GM23248 (cell line): ENCODE measurements around the gene ACVRL1. TPM values are rescaled to one million over a fixed set of nuclear protein-coding genes. Genes with fewer than 3 reads are reported as not detected.

Experiments
- DNase-seq: peaks from one replicate; pipeline ENCODE4 v3.0.0-alpha.2; 2015
- H2AFZ ChIP-seq: fragments of 200-600 bp; sonication (generic); 2 replicates; pipeline ENCODE4 v1.6.1; 2016; ENCODE audit warnings: antibody characterized with exemption
- H3F3A ChIP-seq: fragments of 200-600 bp; sonication (generic); 2 replicates; pipeline ENCODE4 v1.6.1; 2016; ENCODE audit warnings: mild to moderate bottlenecking, antibody characterized with exemption, mixed run types; ENCODE audit not compliant: insufficient read depth
- H3K27ac ChIP-seq: fragments of 200-600 bp; sonication (generic); 2 replicates; pipeline ENCODE4 v1.5.1; 2016; ENCODE audit warnings: mild to moderate bottlenecking
- H3K27me3 ChIP-seq: fragments of 200-600 bp; sonication (generic); replicated peaks from 2 replicates; pipeline ENCODE4 v1.6.1; 2016; ENCODE audit warnings: mild to moderate bottlenecking; ENCODE audit not compliant: insufficient read depth
- H3K36me3 ChIP-seq: fragments of 200-600 bp; sonication (generic); 2 replicates; pipeline ENCODE4 v1.6.1; 2016; ENCODE audit warnings: low read depth, mild to moderate bottlenecking
- H3K4me1 ChIP-seq: fragments of 200-600 bp; sonication (generic); 2 replicates; pipeline ENCODE4 v1.6.1; 2016; ENCODE audit warnings: mild to moderate bottlenecking; ENCODE audit not compliant: insufficient read depth
- H3K4me2 ChIP-seq: fragments of 200-600 bp; sonication (generic); one replicate; pipeline ENCODE4 v1.6.1; 2016; ENCODE audit warnings: mild to moderate bottlenecking; ENCODE audit not compliant: unreplicated experiment
- H3K4me3 ChIP-seq: fragments of 200-600 bp; sonication (generic); 2 replicates; pipeline ENCODE4 v1.5.1; 2016; ENCODE audit warnings: mild to moderate bottlenecking
- H3K79me2 ChIP-seq: fragments of 200-600 bp; sonication (generic); 2 replicates; pipeline ENCODE4 v1.6.1; 2016; ENCODE audit warnings: mild to moderate bottlenecking; ENCODE audit not compliant: insufficient read depth
- H3K9ac ChIP-seq: fragments of 200-600 bp; sonication (generic); 2 replicates; pipeline ENCODE4 v1.6.1; 2016; ENCODE audit warnings: mild to moderate bottlenecking
- H3K9me2 ChIP-seq: fragments of 200-600 bp; sonication (generic); 2 replicates; pipeline ENCODE4 v1.6.1; 2016; ENCODE audit warnings: mixed run types, mild to moderate bottlenecking, moderate library complexity; ENCODE audit not compliant: insufficient read depth
- H3K9me3 ChIP-seq: fragments of 200-600 bp; sonication (generic); one replicate; pipeline ENCODE4 v1.6.1; 2017; ENCODE audit warnings: low read depth
- H4K20me1 ChIP-seq: fragments of 200-600 bp; sonication (generic); 2 replicates; pipeline ENCODE4 v1.6.0; 2016; ENCODE audit not compliant: insufficient read depth
- EZH2 ChIP-seq: fragments of 200-600 bp; sonication (generic); IDR thresholded peaks from 2 replicates; pipeline ENCODE4 v1.6.1; 2018; ENCODE audit warnings: antibody characterized with exemption, mild to moderate bottlenecking; ENCODE audit not compliant: insufficient read depth, poor library complexity, severe bottlenecking
- EZH2phosphoT487 ChIP-seq: fragments of 200-600 bp; sonication (generic); IDR thresholded peaks from 2 replicates; pipeline ENCODE4 v1.6.1; 2018; ENCODE audit warnings: antibody characterized with exemption, moderate library complexity, mild to moderate bottlenecking, low read depth; ENCODE audit not compliant: insufficient read depth
- WGBS, 2 experiments: methylation state at CpG; one replicate each; pipeline ENCODE4 v1.1.6; 2015 to 2017; ENCODE audit warnings: low lambda C conversion rate in 2 of 2, low coverage in 1 of 2; ENCODE audit errors: missing lambda C conversion rate in 2 of 2; 5-methylcytosine and 5-hydroxymethylcytosine counted together
- in situ Hi-C: fragments of 300-500 bp; cut with MboI; formaldehyde crosslinking; loops from 2 replicates; pipeline ENCODE4 v1.15.0; 2020
- polyA plus RNA-seq: library from polyadenylated mRNA; unstranded; fragments of >200 nt; fragmentation: Nextera tagmentation; extraction: Ambion mirVana; gene quantifications from 2 replicates; pipeline ENCODE4 v1.2.1, GENCODE V29; 2016
- total RNA-seq: library from RNA; depleted of rRNA; stranded (reverse); fragments of >200 nt; shearing (Covaris generic); gene quantifications from 2 replicates; pipeline ENCODE4 v1.2.3, GENCODE V29; 2014

Gene ACVRL1
- total and polyA plus RNA-seq, 2 experiments from 2014 or later: 19.1 to 114 TPM

DNA sequence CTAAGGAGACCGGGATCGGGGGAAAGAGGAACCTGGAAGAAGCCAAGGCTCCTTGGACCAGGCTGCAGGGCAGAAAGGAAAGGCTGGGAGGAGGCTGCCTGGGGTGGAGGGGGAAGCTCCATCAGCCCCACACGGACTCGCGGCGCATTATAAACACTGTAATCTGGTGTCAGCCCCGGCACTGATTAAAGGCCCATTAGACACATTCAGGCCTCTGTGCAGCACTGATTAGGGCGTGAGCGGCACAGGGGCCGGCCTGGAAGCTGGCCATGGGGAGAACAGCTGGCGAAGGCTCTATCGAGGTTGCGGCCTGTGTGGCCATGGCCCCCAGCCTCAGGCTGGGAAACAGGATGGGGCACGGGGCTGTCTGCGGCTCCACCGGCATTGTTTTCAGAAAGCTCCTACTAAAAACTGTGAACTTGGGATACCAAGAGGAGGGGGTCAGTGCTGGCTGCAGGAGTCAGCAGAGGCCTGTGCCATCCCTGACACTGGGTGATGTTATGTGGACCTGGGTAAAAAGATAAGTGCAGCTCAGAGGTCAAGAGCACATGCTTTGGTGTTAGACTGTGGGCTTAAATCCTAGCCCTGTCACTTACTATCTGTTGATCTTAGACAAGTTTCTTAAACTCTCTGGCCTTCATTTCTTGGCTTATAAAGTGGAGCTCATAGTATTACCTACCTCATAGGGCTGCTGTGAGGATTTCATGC, 10.6 kb downstream of the ACVRL1 start:
- in situ Hi-C loops: no loop called here
- Histone ChIP-seq H3K4me1 (peaks cover 9% of the 10 kb centered on the region), H3K27me3 (no peaks in the 10 kb centered on the region), H3K4me2 (no peak overlapping the region), H3K9me2 (no peaks in the 10 kb centered on the region), H3F3A (no peaks in the 10 kb centered on the region), H2AFZ (no peak overlapping the region), H3K36me3 (no peaks in the 10 kb centered on the region; the same call in 1 of the 2 replicates), H3K27ac (no peak overlapping the region), H3K4me3 (no peak overlapping the region), H4K20me1 (no peaks in the 10 kb centered on the region), H3K9ac (no peak overlapping the region), H3K9me3 (no peaks in the 10 kb centered on the region), H3K79me2 (no peaks in the 10 kb centered on the region)
- TF ChIP-seq EZH2phosphoT487: no peak
- no peak for TF ChIP-seq EZH2
- 71 to 78% methylated on average over 16 of the region's 16 CpGs for WGBS, 2 experiments
- no peak for DNase-seq

DNA sequence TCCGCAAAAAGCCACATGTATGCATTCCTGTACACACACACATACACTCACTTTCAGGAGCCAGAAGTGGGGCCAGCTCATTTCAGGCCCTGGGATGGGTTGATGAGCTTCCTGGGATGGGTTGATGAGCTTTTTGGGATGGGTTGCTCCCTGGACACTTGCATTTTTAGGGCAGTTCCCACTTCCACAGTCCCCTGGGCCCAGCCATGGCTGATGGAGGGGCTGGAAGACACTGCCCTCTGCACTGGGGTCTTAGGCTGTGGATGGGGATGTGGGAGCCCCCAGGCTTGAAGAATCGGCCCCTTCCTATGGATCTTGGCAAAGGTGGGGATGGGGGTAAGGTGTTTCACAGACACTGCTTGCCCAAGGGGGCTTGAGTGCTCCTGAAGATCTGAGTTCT, 12.7 kb downstream of the ACVRL1 start:
- DNase-seq: no peak
- Histone ChIP-seq H3K79me2 (no peaks in the 10 kb centered on the region), H3K9me3 (no peaks in the 10 kb centered on the region), H3K4me1 (peaks cover 16% of the 10 kb centered on the region), H3K36me3 (no peaks in the 10 kb centered on the region; the same call in 1 of the 2 replicates), H3K9ac (no peak overlapping the region), H4K20me1 (no peaks in the 10 kb centered on the region), H3F3A (no peaks in the 10 kb centered on the region), H3K27me3 (no peaks in the 10 kb centered on the region), H3K4me3 (no peak overlapping the region), H3K27ac (no peak overlapping the region), H2AFZ (no peak overlapping the region), H3K4me2 (no peak overlapping the region), H3K9me2 (no peaks in the 10 kb centered on the region)
- TF ChIP-seq EZH2: no peak
- TF ChIP-seq EZH2phosphoT487: no peak
- in situ Hi-C loops: no loop called here
- WGBS, 2 experiments: 91 to 100% methylated on average over 2 of the region's 2 CpGs

DNA sequence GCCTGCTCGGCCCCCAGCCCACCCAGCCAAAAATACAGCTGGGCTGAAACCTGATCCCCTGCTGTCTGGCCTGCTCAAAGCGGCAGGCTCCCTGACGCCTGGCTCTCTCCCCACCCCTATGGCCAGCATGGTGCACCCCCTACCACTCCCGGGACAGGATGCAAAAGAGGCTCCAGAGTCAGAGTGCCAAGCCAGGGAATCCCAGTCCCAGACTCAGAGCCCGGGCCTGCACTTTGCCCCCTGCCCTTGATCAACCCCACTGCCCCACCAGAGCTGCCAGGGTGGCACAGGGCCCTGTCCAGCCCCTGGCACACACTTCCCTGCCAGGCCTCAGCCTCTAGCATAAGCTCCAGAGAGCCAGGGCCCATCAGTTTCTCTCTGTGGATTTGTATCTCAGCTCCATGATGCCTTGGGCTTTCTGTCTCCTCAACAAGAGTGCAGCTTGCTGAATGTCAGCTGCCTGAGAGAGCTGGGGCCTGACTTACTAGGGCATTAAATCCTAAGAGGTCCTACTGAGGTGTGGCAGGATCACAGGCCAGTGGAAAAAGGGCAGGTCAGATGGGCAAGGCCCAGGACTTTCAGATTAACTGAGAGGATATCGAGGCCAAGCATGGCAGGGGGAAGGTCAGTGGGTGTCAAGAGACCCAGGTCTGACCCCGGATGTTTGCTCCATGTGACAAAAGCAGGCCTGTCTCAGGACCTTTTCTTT, 13.9 kb downstream of the ACVRL1 start:
- peaks cover 16% of the 10 kb centered on the region for H3K4me1 ChIP-seq

DNA sequence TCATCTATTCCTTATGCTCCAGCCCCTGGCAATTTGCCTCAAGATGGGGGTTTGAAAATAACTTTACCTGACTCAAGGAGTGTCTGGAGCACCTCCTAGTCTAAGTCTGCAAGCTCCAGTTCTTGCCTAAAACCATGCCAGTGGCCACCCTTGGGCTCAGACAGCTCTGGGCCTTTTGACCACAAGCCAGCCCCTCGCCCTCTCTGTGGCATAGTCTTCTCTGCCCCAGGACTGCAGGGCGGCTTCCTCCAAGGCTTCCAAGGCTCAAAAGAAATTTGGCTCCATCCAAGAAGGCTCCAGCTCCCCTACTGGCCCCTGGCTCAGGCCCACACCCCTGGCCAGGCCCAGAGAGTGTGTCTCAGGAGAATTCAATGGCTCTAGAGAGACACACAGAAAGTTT, 14.8 kb downstream of the ACVRL1 start:
- no peaks in the 10 kb centered on the region; the same call in 1 of the 2 replicates for H3K36me3 ChIP-seq
- no peaks in the 10 kb centered on the region for H4K20me1 ChIP-seq
- H3K79me2 ChIP-seq: no peaks in the 10 kb centered on the region
- 97 to 100% methylated on average over 2 of the region's 2 CpGs for WGBS, 2 experiments
- H3K9me3 ChIP-seq: no peaks in the 10 kb centered on the region
- peak overlapping the region; percentile 71 for H3K4me2 ChIP-seq
- H3K4me1 ChIP-seq: peaks cover 16% of the 10 kb centered on the region
- H3K9ac ChIP-seq: peak overlapping the region; percentile 46
- in situ Hi-C loops: no loop called here
- peaks cover 6% of the 10 kb centered on the region; the same call in 1 of the 2 replicates for H3F3A ChIP-seq
- TF ChIP-seq EZH2phosphoT487 (no peak), EZH2 (no peak)
- no peaks in the 10 kb centered on the region for H3K9me2 ChIP-seq
- DNase-seq: no peak
- H3K27me3 ChIP-seq: no peaks in the 10 kb centered on the region
- H3K4me3 ChIP-seq: no peak overlapping the region
- peak overlapping the region; percentile 72 for H2AFZ ChIP-seq
- peak overlapping the region; percentile 19; the same call in 1 of the 2 replicates for H3K27ac ChIP-seq

More for the DNA sequence above, 13.9 kb downstream of the ACVRL1 start:
- H3K4me2 ChIP-seq: no peak overlapping the region
- H3K9ac ChIP-seq: no peak overlapping the region
- no peaks in the 10 kb centered on the region for H3K27me3 ChIP-seq
- WGBS, 2 experiments: 71 to 86% methylated on average over 2 to 7 of the region's 7 CpGs
- no peak overlapping the region for H3K4me3 ChIP-seq
- no peaks in the 10 kb centered on the region; the same call in 1 of the 2 replicates for H3K36me3 ChIP-seq
- no peaks in the 10 kb centered on the region for H3K9me3 ChIP-seq
- no peaks in the 10 kb centered on the region for H4K20me1 ChIP-seq
- TF ChIP-seq EZH2: no peak
- H3F3A ChIP-seq: no peaks in the 10 kb centered on the region
- H2AFZ ChIP-seq: no peak overlapping the region
- H3K9me2 ChIP-seq: no peaks in the 10 kb centered on the region
- no peak overlapping the region for H3K27ac ChIP-seq
- in situ Hi-C loops: no loop called here
- H3K79me2 ChIP-seq: no peaks in the 10 kb centered on the region
- no peak for DNase-seq
